OCI-M2 (cell line): ENCODE results near the gene FAM118B.

ENCODE experiments used
- DNase-seq: peaks from one replicate; lab custom pipeline; 2025; ENCODE audit not compliant: unreplicated experiment; lab: John Stamatoyannopoulos, UW

The FAM118B gene

DNA sequence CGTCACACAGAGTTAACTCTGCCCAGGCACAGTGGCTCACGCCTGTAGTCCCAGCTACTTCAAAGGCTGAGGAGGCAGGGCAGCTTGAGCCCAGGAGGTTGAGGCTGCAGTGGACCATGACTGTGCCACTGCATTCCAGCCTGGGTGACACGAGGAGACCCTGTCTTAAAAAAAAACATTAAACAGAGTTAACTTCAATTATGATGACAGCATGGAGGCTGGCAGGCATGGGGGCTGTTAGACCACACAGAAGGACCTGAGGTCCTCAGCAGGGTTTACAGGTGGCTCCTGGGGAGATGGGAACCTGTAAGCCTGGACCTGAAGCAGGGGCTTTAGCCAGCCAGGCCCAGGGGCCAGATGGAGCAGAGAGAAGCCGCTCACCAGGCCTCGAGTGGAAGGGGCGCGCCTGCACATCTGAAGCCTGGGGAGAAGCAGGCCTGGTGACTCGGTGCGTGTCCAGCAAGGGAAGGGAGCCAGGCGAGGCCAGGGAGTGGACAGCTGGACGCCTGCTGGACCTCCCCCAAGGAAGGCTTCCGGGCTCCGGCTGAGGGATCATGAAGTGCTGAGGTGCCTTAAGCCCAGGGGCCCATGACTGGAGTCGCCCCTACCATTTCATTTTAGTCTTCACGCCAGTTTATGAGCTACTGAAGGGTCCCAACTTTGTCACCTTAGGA is 25.4 kb upstream of the FAM118B start:
- no peak for DNase-seq

DNA sequence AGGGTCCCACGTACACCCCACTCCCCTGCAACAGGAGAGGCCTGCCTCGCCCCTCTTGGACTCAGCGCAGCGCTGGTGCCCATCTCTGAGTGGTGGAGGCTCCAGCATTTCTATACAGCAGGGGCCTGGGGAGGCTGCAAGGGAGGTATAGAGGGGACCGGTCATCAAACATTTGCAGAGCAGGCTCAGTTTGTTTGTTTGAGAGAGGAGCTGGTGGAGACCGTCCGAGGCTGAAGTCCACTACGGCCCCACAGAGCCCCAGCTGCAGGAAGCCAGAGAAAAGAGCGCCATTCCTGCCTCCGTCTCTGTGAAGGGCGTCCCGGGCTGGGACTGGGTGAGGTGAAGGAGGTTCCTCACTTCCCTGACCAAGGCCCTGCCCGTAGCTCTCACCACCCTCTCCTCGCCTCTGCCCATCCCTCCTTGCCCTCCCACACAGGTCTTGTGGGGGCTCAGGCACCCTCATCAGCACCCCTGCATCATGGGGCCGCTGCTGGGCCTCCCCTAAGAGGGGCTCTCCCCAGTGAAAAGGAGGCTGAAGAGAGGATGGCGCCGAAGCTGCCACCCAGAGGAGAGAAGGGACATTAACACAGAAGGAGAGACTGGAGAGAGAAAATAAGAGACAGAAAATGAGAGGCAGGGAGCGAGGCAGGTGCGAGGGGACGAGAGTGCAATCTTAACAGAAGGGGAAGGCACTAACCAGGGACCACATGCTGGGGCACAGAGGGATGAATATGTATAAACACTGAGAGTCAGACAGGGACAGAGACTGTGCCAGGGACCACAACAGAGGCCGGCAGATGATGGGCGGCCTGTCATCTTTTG is 24.7 kb upstream of the FAM118B start:
- DNase-seq, result no peak

- DNase-seq, result no peak
Observed at GRCh38 chr11:126188332-126189108, 23.1 kb upstream of the FAM118B start.

DNA sequence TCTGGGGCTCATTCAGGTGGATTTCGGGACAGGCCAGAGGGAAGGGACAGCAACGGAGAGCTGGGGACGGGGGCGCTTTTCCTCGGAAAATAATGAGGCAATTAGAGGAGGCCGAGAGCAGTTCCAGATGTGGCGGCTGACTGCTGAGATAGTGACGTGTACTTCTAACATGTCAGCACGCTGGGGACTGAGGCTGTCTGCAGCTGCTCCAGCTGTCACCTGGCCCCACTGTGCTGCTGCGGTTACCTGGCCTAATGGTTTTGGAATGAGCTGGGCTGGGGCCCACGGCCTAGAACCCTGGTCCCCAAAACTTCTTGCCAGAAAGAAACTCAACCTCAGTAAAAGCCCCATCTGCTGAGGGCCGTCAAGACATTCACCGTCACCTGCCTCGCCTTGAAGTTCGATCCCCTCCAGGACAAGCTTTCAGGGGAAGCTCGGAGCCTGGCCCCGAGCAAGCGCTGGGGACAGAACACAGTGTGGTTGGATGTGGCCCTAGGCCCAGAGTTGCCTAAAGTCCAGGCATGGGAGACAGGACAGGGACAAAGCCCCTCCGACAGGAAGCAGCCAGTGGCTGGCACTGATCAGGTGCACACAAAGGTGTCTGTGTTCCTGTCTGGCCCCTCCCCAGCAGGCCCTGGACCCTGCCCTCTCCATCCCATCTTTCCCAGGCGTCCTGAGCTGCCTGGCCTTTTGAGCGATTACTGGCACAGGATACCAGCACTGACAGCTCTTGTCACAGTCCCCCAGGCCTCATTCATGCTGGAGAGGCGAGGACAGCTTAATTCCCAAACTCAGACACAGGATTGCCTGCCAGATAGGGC is 22.3 kb upstream of the FAM118B start:
- no peak for DNase-seq

- no peak for DNase-seq
Observed at GRCh38 chr11:126190792-126191191, 20.8 kb upstream of the FAM118B start.

- DNase-seq, result no peak
Observed at GRCh38 chr11:126191379-126192073, 20.1 kb upstream of the FAM118B start.

DNA sequence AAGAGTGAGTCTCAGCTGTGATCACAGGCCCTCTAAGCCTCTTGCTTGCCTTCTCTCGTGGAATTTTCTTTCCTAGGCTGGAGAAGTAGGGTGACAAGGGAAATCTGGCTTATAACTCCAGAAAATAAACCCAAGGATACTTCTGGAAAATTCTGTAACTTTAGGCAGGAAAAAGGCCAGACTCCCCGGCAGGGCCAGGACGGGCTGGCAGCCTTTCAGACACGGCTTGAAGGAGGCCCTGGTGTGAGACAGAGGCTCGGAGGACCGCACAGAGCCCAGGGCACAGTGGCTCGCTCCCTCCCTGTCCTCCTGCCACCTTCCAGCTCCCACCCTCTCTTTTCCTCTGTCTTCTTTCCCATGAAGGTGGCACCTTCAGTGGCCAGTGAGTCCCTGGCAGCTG is 19.2 kb upstream of the FAM118B start:
- DNase-seq, result no peak

DNA sequence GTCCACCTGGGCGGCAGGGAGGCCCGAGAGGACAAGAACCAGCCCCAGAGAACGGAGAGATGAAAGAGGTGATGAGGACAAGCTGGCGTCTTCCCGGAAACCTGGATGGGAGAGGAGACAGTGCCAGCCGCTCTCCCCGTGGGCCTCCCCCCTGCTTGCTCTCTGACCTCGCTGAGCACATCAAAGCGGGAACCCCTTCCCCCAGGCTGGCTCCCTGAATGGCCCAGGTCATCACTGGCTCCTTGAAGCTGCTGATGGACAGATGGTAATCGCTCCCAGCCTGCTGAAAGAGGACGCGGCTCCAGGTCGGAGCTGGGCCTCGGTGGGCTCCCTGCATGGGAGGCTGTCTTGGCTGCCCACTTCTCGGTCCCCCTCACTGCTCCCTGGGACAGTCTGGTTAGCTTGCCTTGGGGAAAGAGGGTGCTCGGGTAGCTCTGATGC is 18.5 kb upstream of the FAM118B start:
- no peak for DNase-seq

GRCh38 chr11:126194121-126194543 is 17.4 kb upstream of the FAM118B start:
- DNase-seq, result no peak

DNA sequence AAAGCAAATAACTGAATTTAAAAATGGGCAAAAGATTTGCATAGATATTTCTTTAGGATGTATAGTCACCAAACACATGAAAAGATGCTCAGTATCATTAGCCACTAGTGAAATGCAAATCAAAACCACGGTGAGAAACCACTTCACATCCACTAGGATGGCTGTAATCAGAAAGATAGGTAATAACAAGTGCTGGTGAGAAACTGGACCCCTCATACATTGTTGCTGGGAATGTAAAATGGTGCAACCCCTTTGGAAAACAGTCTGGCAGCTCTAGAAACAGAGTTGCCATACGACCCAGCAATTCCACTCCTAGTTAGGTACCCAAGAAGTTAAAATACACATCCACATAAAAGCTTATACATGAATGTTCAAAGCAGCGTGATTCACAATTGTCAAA is 16.5 kb upstream of the FAM118B start:
- DNase-seq, result no peak

DNA sequence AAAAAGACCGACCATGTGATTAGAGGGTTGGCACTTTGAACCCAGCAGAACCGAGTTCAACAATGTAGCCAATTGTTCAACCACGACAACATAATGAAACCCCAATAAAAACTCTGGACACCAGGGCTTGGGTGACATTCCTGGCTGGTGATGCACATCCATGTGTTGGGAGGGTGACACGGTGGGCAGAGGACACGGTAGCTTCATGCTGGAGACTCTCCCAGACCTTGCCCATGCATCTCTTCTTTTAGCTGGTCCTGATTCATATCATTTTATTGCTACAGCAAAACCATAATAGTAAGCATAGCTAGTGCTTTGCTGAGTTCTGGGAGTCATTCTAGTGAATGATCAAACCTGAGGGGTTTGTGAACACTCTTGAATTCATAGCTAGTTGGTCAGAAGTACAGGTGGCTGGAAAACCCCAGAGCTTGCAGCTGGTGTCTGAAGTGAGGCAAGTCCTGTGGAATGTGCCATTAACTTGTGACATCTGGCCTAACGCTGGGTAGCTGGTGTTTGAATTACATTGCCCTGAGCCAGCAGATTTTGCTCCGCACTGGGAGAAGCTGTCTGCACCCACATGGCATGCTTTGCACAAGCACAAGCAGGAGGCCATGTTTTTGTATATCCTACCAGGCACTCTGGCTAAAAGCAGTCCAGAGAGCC is 14.2 kb upstream of the FAM118B start:
- DNase-seq, result no peak

DNA sequence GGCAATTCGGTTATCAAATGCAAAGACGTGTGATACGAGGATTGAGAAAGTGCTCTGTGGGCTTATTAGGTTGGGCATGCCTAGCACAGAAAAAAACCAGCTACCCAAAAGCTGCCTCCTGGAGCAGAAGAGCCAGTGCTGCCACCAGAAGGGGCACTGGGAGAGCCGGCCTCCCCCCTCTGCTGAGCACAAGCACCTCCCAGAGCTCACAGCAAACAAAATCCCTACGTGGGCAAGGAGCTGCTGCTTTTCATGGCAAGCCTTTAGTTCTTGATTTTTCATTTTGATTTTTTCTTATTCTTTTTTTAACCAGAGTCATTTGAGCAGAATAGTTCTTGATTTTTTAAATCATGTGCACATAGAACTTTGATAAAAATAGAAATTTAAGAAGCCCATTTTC is 12.9 kb upstream of the FAM118B start:
- no peak for DNase-seq

GRCh38 chr11:126202646-126203359 is 8.8 kb upstream of the FAM118B start:
- no peak for DNase-seq

- no peak for DNase-seq
Observed at GRCh38 chr11:126205359-126205758, 6.2 kb upstream of the FAM118B start.

DNA sequence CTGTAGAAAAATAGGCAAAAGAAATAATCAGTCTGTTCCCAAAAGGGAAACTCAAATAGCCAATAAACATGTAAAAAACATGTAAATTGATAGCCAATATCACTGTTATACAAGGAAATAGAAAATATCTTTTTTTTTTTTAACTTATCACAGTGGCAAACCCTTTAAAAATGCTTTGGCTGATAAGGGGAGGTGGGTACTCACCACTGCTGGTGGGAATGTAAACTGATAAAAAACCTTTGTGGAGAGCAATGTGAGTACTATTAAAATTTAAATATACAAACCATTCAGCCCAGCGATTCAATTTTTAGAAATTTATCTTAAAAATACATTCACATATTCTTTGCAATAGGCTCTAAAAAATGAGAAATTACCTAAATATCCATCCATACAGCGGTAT is 3.7 kb upstream of the FAM118B start:
- no peak for DNase-seq

DNA sequence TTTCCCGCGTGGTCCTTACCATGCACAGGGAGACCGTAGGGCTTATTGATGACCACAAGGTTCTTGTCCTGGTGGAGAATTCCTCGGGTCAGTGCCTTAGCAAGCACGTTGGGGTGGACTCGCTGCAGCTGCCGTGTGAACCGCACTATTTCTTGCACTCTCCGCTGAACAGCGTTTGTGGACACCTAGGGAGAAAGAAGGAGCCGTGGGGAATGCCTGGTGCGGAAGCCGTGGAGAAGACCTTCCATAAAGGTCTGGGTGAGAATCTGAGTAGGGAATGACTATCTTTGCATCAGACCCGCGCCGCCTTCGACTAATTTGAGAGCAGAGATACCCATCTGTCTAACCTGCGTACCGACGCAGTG is 729 bp upstream of the FAM118B start:
- DNase-seq, result no peak

- no peak for DNase-seq
Observed at GRCh38 chr11:126212089-126212660, 593 bp downstream of the FAM118B start.

DNA sequence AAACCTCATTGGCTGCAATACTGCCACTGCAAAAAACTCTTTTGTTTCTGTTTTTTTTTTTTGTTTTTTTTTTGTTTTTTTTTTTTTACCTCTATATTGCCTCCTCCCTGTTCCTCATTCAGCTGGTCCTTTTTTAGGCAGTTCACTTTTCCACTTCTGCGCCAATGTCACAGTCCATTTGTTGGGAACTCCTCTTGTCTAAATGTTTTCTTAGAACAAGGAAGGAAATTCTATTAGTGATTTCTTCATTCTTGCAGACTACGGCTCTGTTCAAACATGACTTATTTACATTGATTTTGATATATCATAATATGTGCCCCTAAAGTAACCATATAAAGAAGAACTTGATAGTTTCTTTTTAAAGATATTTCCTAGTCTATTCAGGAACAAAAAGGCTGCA is 2.9 kb downstream of the FAM118B start:
- DNase-seq, result no peak

- no peak for DNase-seq
Observed at GRCh38 chr11:126214841-126215240, 3.3 kb downstream of the FAM118B start.
